Esophagus squamous epithelium (tissue), 5 donors: Measurements from ENCODE around the gene IGSF9B. TPM values are rescaled to one million over a fixed set of nuclear protein-coding genes. Genes with fewer than 3 reads are reported as not detected.
A peak's percentile ranks its signal among the peaks of the same experiment; 100 is the strongest.

ENCODE experiments used
- DNase-seq: peaks from one replicate; lab custom pipeline; 2025; lab: John Stamatoyannopoulos, UW
- H3K27ac ChIP-seq, 4 donors: fragments of 200-600 bp; sonication (generic); one replicate each; pipeline ENCODE4 v1.5.1; 2016 to 2019; ENCODE audit warnings: mild to moderate bottlenecking in 1 of 4
- H3K27me3 ChIP-seq, 4 donors: fragments of 200-600 bp; sonication (generic); 1 replicate in 3 of 4; 2 replicates in 1 of 4; pipeline versions ENCODE4 v1.5.1 to v1.6.0; 2017 to 2021; ENCODE audit warnings: antibody characterized with exemption in 1 of 4
- H3K36me3 ChIP-seq, 3 donors: fragments of 200-600 bp; sonication (generic); one replicate each; pipeline ENCODE4 v1.5.1; 2016 to 2019
- H3K4me1 ChIP-seq, 3 donors: fragments of 200-600 bp; sonication (generic); one replicate each; pipeline ENCODE4 v1.5.1; 2017 to 2019
- H3K4me3 ChIP-seq, 4 donors: fragments of 200-600 bp; sonication (generic); 1 replicate in 3 of 4; 2 replicates in 1 of 4; pipeline ENCODE4 v1.5.1; 2016 to 2019; ENCODE audit warnings: mild to moderate bottlenecking in 2 of 4, moderate library complexity in 1 of 4
- H3K9me3 ChIP-seq, 3 donors: fragments of 200-600 bp; sonication (generic); one replicate each; pipeline ENCODE4 v1.5.1; 2016 to 2019
- POLR2A ChIP-seq, 4 donors: fragments of 450-650 bp; IDR thresholded peaks; one replicate each; pipeline ENCODE4 v1.6.1; 2017; ENCODE audit warnings: antibody characterized with exemption in 4 of 4, mild to moderate bottlenecking in 4 of 4, moderate library complexity in 3 of 4
- WGBS, 2 donors: methylation state at CpG; one replicate each; pipeline ENCODE4 v1.1.5; 2018; 5-methylcytosine and 5-hydroxymethylcytosine counted together
- intact Hi-C: fragments of 100-400 bp; cut with DNase I; formaldehyde crosslinking; loops from one replicate; pipeline ENCODE4 v1.15.0; 2022
- total RNA-seq, 4 donors: library from RNA; depleted of rRNA; stranded (reverse); fragments of >200 nt; gene quantifications; one replicate each; pipeline ENCODE4 v1.1.0, GENCODE V29; 2016
- TF ChIP-seq, protein P1 (sequence below), 6 experiments: fragments of 450-650 bp in 4 of 6; fragments of 200-600 bp in 2 of 6; sonication (generic) in 2 of 6; IDR thresholded peaks; one replicate each; pipeline ENCODE4 v1.5.1; 2016 to 2019; ENCODE audit warnings: antibody characterized with exemption in 6 of 6, mild to moderate bottlenecking in 4 of 6, moderate library complexity in 4 of 6
- donor health status: DM: yes; HTN: yes; CAD: no.

The IGSF9B gene
- total RNA-seq, 4 donors from 2014 or later: 1.1 to 4.8 (median 1.8) TPM

DNA sequence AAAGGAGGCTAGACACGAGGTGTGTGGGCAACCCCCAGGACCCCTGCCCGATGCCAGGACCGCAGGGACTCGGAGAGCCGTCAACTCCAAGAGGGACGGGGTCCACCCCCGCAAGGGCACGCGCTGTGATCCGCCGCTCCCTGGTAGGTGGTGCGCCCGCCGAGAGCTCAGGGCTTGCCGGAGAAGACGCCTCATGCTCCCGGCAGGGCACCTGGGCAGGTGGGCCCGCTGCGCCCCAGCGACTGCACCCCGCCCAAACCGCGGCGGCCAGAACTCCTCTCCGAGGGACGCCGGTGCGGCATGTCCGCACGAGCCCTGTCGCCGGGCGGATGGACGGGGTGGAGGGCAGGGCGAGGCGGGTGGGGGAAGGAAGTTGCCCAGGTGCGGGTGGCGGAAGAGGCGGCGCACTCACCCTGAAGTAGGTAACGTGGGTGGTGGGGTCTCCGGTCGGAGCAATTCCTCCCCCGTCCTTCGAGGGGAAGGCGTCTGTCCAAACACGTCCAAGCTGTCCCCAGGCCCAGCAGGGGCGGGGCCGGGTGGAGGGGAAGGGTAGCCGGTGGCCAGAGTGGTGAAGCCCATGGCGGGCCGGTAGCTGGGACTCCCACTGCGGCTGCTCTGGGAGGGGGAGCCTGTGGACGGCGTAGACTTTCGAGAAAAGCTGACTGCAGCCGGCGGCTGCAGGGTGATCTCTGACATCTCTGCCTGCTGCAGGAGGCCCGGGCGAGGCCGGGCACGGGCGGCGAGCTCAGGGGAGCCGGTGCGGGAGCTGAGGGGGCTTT, 37.2 kb downstream of the IGSF9B start:
- H3K4me1 ChIP-seq: peaks cover 4 to 7% (median 5%) of the 10 kb centered on the region in 3 donors
- H3K36me3 ChIP-seq: peaks cover 0 to 23% (median 0%) of the 10 kb centered on the region in 3 donors
- H3K9me3 ChIP-seq: no peaks in the 10 kb centered on the region
- H3K27me3 ChIP-seq: peaks cover 0 to 19% (median 0%) of the 10 kb centered on the region in 4 donors
- 76% methylated on average over 19 of the region's 66 CpGs; no CpG with 5 or more reads in 1 of the 2 donors for WGBS, 2 donors
- H3K4me3 ChIP-seq: peak overlapping the region in 2 of 4 donors; percentile 14 to 32
- intact Hi-C loops: no loop called here
- no peak overlapping the region for H3K27ac ChIP-seq
- TF ChIP-seq, protein P1, sequence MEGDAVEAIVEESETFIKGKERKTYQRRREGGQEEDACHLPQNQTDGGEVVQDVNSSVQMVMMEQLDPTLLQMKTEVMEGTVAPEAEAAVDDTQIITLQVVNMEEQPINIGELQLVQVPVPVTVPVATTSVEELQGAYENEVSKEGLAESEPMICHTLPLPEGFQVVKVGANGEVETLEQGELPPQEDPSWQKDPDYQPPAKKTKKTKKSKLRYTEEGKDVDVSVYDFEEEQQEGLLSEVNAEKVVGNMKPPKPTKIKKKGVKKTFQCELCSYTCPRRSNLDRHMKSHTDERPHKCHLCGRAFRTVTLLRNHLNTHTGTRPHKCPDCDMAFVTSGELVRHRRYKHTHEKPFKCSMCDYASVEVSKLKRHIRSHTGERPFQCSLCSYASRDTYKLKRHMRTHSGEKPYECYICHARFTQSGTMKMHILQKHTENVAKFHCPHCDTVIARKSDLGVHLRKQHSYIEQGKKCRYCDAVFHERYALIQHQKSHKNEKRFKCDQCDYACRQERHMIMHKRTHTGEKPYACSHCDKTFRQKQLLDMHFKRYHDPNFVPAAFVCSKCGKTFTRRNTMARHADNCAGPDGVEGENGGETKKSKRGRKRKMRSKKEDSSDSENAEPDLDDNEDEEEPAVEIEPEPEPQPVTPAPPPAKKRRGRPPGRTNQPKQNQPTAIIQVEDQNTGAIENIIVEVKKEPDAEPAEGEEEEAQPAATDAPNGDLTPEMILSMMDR (IDR thresholded peaks at IDR 0.05): no peak
- TF ChIP-seq POLR2A (IDR thresholded peaks at IDR 0.05): no peak
- no peak for DNase-seq

DNA sequence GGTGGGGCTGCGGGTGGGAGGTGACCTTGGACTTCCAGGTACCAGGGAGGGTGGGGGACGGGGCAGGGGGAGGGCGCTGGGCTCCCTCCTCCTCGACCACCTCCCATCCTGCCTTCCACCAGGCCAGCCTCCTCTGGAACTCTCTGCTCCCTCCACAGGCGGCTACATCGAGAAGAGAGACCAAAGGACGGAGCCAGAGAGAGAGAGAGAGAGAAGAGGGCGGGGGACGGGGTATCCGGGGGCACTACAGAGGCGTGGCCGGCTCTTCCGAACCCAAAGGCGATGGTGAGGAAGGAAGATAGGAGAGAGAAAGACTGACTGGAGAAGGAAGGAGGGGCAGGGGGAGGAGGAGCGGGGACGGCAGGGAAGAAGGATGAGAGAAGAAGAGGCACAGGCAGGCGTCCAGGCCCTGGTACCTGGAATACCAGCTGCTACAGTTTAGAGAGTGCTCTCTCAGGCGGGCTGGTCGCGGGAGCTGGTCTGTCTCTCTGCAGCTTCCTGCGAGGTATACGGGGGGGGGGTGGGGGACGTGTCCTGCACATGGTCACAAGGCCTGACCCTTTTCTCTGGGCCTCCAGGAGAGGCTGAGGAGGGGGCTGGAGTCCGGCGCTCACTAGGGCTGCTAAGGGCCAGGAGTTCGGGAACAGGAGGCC, 38.0 kb downstream of the IGSF9B start:
- intact Hi-C loops: no loop called here
- no peak for DNase-seq
- H3K4me3 ChIP-seq: peak overlapping the region in 2 of 4 donors; percentile 14 to 51
- TF ChIP-seq, protein P1 (IDR thresholded peaks at IDR 0.05): no peak
- no peak for TF ChIP-seq POLR2A (IDR thresholded peaks at IDR 0.05)
- peaks cover 0 to 19% (median 0%) of the 10 kb centered on the region in 4 donors for H3K27me3 ChIP-seq
- peaks cover 0 to 26% (median 0%) of the 10 kb centered on the region in 3 donors for H3K36me3 ChIP-seq
- H3K4me1 ChIP-seq: peaks cover 4 to 7% (median 5%) of the 10 kb centered on the region in 3 donors
- H3K9me3 ChIP-seq: no peaks in the 10 kb centered on the region
- 6 to 27% methylated on average over 11 to 14 of the region's 26 CpGs for WGBS, 2 donors
- H3K27ac ChIP-seq: no peak overlapping the region

DNA sequence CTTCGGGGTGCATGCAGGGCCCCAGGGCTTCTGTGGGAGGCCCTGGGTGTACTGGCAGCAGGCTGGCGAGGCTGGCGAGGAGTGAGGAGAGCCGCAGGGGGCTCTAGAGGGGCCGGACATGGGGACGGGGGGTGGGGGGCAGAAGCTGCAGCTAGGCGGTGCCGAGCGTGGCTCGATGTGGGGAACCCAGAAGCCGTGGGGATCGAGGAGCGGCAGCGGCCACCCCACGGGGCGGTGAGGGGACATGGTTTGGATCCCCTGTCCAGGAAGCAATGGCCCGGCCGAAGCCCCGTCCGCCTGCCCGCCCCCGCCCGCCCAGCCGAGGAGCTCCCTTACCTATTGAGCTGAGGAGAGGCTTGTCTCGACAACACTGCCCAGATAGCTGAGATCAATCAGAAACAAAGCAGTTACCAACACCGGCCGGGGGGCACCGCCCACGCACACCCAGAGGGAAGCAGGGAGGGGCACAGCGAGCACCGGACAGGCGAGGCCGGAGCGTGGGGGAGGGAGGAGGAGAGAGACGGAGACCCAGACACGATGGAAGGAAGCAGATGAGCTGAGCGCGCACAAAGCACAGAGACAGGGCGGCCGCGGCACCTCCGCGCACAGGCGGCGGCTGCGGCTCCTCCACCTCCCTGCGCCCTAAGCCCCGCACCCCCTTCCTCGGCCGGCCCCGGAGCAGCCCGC, 38.7 kb downstream of the IGSF9B start:
- H3K36me3 ChIP-seq: peaks cover 0 to 32% (median 0%) of the 10 kb centered on the region in 3 donors
- H3K4me3 ChIP-seq: peak overlapping the region in 1 of 4 donors; percentile 51
- TF ChIP-seq POLR2A (IDR thresholded peaks at IDR 0.05): no peak
- TF ChIP-seq, protein P1 (IDR thresholded peaks at IDR 0.05): no peak
- H3K9me3 ChIP-seq: no peaks in the 10 kb centered on the region
- H3K27me3 ChIP-seq: peaks cover 0 to 19% (median 0%) of the 10 kb centered on the region in 4 donors
- no peak overlapping the region for H3K27ac ChIP-seq
- 44 to 62% methylated on average over 5 to 14 of the region's 52 CpGs for WGBS, 2 donors
- intact Hi-C loops: no loop called here
- no peak for DNase-seq
- peaks cover 4 to 7% (median 5%) of the 10 kb centered on the region in 3 donors for H3K4me1 ChIP-seq

DNA sequence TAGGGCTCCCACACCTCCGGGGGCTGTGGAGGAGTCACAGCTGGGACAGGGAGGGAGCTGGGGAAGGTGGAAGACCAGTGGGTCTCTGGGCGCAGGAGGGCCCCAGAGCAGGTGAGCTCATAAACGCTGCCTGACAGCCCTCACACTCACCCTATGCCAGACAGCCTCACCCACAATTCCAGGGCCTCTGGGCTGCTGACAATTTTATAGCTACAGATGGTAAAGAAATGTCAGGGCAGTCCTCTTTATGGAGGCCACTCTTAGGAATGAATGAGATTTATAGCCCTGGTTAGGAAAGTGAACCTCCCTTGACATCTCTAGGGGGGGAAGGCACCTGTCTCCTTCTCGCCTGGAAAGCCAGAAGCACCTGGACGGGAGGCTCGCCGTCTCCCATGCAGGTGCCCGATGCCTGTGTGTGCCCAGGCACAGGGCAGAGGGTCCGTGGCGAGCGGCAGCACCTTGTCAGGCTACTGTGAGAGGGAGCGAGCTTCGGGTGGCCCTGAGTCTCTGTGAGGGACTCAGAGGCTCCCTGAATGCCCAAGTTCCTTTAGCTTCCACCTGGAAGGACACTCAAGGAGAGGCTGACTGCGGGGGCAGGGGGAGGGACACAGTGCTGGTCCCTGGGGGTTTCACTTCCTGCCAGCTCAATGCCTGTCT, 39.9 kb downstream of the IGSF9B start:
- H3K4me3 ChIP-seq: no peak overlapping the region
- H3K27me3 ChIP-seq: peaks cover 0 to 19% (median 0%) of the 10 kb centered on the region in 4 donors
- TF ChIP-seq POLR2A (IDR thresholded peaks at IDR 0.05): no peak
- TF ChIP-seq, protein P1 (IDR thresholded peaks at IDR 0.05): no peak
- WGBS, 2 donors: 57 to 77% methylated on average over 3 to 6 of the region's 14 CpGs
- no peaks in the 10 kb centered on the region for H3K9me3 ChIP-seq
- no peak overlapping the region for H3K27ac ChIP-seq
- H3K36me3 ChIP-seq: peaks cover 0 to 32% (median 0%) of the 10 kb centered on the region in 3 donors
- DNase-seq: no peak
- H3K4me1 ChIP-seq: peaks cover 4 to 7% (median 5%) of the 10 kb centered on the region in 3 donors
- intact Hi-C loops: no loop called here
